HCT116 (cell line): ENCODE results near the gene ZNF503. TPM values are rescaled to one million over a fixed set of nuclear protein-coding genes. Genes with fewer than 3 reads are reported as not detected.

Source experiments
- ATAC-seq: fragments of 200-7000 bp; cut with Tn5 transposase; 2 replicates; pipeline ENCODE4 v1.9.1; 2020; ENCODE audit warnings: mild to moderate bottlenecking, moderate library complexity
- BruUV-seq: library from RNA; stranded (reverse); fragments of 400-500 nt; replicated peaks from 2 replicates; lab custom pipeline; 2021; lab: Mats Ljungman, UMichigan
- CTCF ChIA-PET: fragments of 300-600 bp; sonication (Branson Sonifier 250); formaldehyde crosslinking; loops from one replicate; lab custom pipeline; 2021; ENCODE audit warnings: antibody characterized with exemption; lab: Charles Lee
- POLR2A ChIA-PET: fragments of 300-600, 350-600 bp; sonication (Branson Sonifier 250); formaldehyde crosslinking; loops from one replicate; lab custom pipeline; 2021; ENCODE audit warnings: antibody characterized with exemption; lab: Charles Lee
- RAD21 ChIA-PET, 2 experiments: fragments of 300-600 bp; sonication (Branson Sonifier 250); formaldehyde crosslinking; loops; one replicate each; lab custom pipeline; 2023; ENCODE audit warnings: low total read pairs in 2 of 2; ENCODE audit not compliant: uncharacterized antibody in 2 of 2, unreplicated experiment in 2 of 2, low non-redundant PET in 1 of 2; lab: Charles Lee
- DNase-seq: peaks from one replicate; pipeline ENCODE4 v3.0.0-alpha.2; 2010; ENCODE audit warnings: low read depth, low spot score
- H2AFZ ChIP-seq: fragments of 200-600 bp; shearing (Covaris generic), sonication (generic); 2 replicates; pipeline ENCODE4 v1.6.1; 2017; ENCODE audit warnings: low read depth, mixed run types, mixed read lengths, antibody characterized with exemption, low read length; ENCODE audit not compliant: poor library complexity, severe bottlenecking
- H3K27ac ChIP-seq: 2 replicates; pipeline ENCODE4 v1.5.1; 2012; ENCODE audit warnings: low read depth, low read length
- H3K27me3 ChIP-seq: fragments of 200-600 bp; sonication (generic); 2 replicates; pipeline ENCODE4 v1.6.1; 2016; ENCODE audit warnings: mixed run types, low read length, mixed read lengths; ENCODE audit not compliant: insufficient read depth
- H3K36me3 ChIP-seq, 2 experiments: fragments of 200-500 bp in 1 of 2; fragments of 200-600 bp in 1 of 2; sonication (Bioruptor generic) in 1 of 2; sonication (generic) in 1 of 2; 2 replicates each; pipeline versions ENCODE4 v1.5.1 to v1.6.1; 2014 to 2016; ENCODE audit warnings: low read length in 2 of 2, inconsistent platforms in 1 of 2, mixed read lengths in 1 of 2, mixed run types in 1 of 2; ENCODE audit not compliant: insufficient read depth in 2 of 2, control insufficient read depth in 1 of 2
- H3K4me1 ChIP-seq, 2 experiments: fragments of 200-600 bp in 1 of 2; sonication (generic) in 1 of 2; 2 replicates each; pipeline versions ENCODE4 v1.5.1 to v1.6.1; 2012 to 2017; ENCODE audit warnings: low read length in 2 of 2, inconsistent platforms in 1 of 2, mild to moderate bottlenecking in 1 of 2, mixed read lengths in 1 of 2, mixed run types in 1 of 2, moderate library complexity in 1 of 2; ENCODE audit not compliant: insufficient read depth in 2 of 2, control insufficient read depth in 1 of 2
- H3K4me2 ChIP-seq: fragments of 200-600 bp; sonication (generic); 2 replicates; pipeline ENCODE4 v1.6.1; 2017; ENCODE audit warnings: mixed run types, low read length, mixed read lengths
- H3K4me3 ChIP-seq, 2 experiments: fragments of 200-600 bp in 1 of 2; sonication (generic) in 1 of 2; replicated peaks in 1 of 2; 2 replicates each; pipeline ENCODE4 v1.5.1; 2011 to 2016; ENCODE audit warnings: low read length in 2 of 2, control low read depth in 1 of 2, low read depth in 1 of 2, mild to moderate bottlenecking in 1 of 2, mixed read lengths in 1 of 2, mixed run types in 1 of 2
- H3K79me2 ChIP-seq: fragments of 200-600 bp; sonication (generic); 2 replicates; pipeline ENCODE4 v1.6.1; 2017; ENCODE audit warnings: mild to moderate bottlenecking, mixed run types, low read length, moderate library complexity, mixed read lengths; ENCODE audit not compliant: insufficient read depth
- H3K9ac ChIP-seq: fragments of 200-600 bp; sonication (generic); 2 replicates; pipeline ENCODE4 v1.6.1; 2016; ENCODE audit warnings: low read length, mixed read lengths
- H3K9me2 ChIP-seq: fragments of 200-600 bp; sonication (generic), shearing (Covaris generic); 2 replicates; pipeline ENCODE4 v1.6.1; 2017; ENCODE audit warnings: mixed run types, mild to moderate bottlenecking, moderate library complexity; ENCODE audit not compliant: insufficient read depth
- H3K9me3 ChIP-seq, 2 experiments: fragments of 200-500 bp in 1 of 2; fragments of 200-600 bp in 1 of 2; sonication (Bioruptor generic) in 1 of 2; sonication (generic) in 1 of 2; 2 replicates each; pipeline ENCODE4 v1.6.1; 2014 to 2017; ENCODE audit warnings: low read length in 2 of 2, mixed read lengths in 2 of 2, inconsistent platforms in 1 of 2, low read depth in 1 of 2, mild to moderate bottlenecking in 1 of 2, mixed run types in 1 of 2, moderate library complexity in 1 of 2; ENCODE audit not compliant: control insufficient read depth in 1 of 2, insufficient read depth in 1 of 2
- H4K20me1 ChIP-seq: fragments of 200-600 bp; sonication (generic), shearing (Covaris generic); 2 replicates; pipeline ENCODE4 v1.6.1; 2017; ENCODE audit warnings: mixed run types, mild to moderate bottlenecking, moderate library complexity; ENCODE audit not compliant: insufficient read depth
- CBX3 ChIP-seq: IDR thresholded peaks from 2 replicates; pipeline ENCODE4 v1.6.1; 2012; ENCODE audit warnings: low read depth
- ELF1 ChIP-seq: IDR thresholded peaks from 2 replicates; pipeline ENCODE4 v1.6.1; 2012; ENCODE audit warnings: low read depth, borderline replicate concordance
- EZH2phosphoT487 ChIP-seq: fragments of 200-600 bp; IDR thresholded peaks from 2 replicates; pipeline ENCODE4 v1.6.1; 2018; ENCODE audit warnings: antibody characterized with exemption, borderline replicate concordance
- JUND ChIP-seq: IDR thresholded peaks from 2 replicates; pipeline ENCODE4 v1.6.1; 2012
- POLR2A ChIP-seq: IDR thresholded peaks from 2 replicates; pipeline ENCODE4 v1.7.0; 2011; ENCODE audit warnings: borderline replicate concordance; ENCODE audit not compliant: insufficient read depth, insufficient read length; ENCODE audit errors: extremely low read depth
- POLR2AphosphoS5 ChIP-seq: IDR thresholded peaks from 2 replicates; pipeline ENCODE4 v1.6.1; 2011; ENCODE audit warnings: mild to moderate bottlenecking, low read depth, low read length, moderate library complexity
- RAD21 ChIP-seq: IDR thresholded peaks from 2 replicates; pipeline ENCODE4 v1.6.1; 2012; ENCODE audit warnings: low read depth, mild to moderate bottlenecking
- SRF ChIP-seq: IDR thresholded peaks from 2 replicates; pipeline ENCODE4 v1.6.1; 2012; ENCODE audit warnings: low read depth
- TCF7L2 ChIP-seq: IDR thresholded peaks from 2 replicates; pipeline ENCODE4 v1.7.0; 2011; ENCODE audit warnings: borderline replicate concordance, inconsistent platforms; ENCODE audit not compliant: insufficient read depth, insufficient read length; ENCODE audit errors: extremely low read depth
- ZNF274 ChIP-seq: fragments of 200-500 bp; sonication (Bioruptor generic); IDR thresholded peaks from 2 replicates; pipeline ENCODE4 v1.6.1; 2014; ENCODE audit warnings: mild to moderate bottlenecking, low read depth, low read length, inconsistent platforms
- intact Hi-C: fragments of 100-400 bp; cut with micrococcal nuclease; formaldehyde crosslinking; loops from 2 replicates; pipeline ENCODE4 v1.10.0; 2022
- total RNA-seq: library from RNA; stranded (reverse); gene quantifications from one replicate; pipeline ENCODE4 v1.2.1, GENCODE V29; 2021; ENCODE audit not compliant: unreplicated experiment
- TF ChIP-seq, protein P1 (sequence below): IDR thresholded peaks from 2 replicates; pipeline ENCODE4 v1.6.1; 2012
- TF ChIP-seq, protein P2 (sequence below): IDR thresholded peaks from 2 replicates; pipeline ENCODE4 v1.6.1; 2011; ENCODE audit warnings: mild to moderate bottlenecking, low read length, moderate library complexity; ENCODE audit not compliant: insufficient replicate concordance; ENCODE audit errors: extremely low read depth
- TF ChIP-seq, protein P3 (sequence below): IDR thresholded peaks from 2 replicates; pipeline ENCODE4 v1.6.1; 2012; ENCODE audit warnings: low read depth
- TF ChIP-seq, protein P4 (sequence below): IDR thresholded peaks from 2 replicates; pipeline ENCODE4 v1.6.1; 2012

ZNF503 gene
- total RNA-seq, 1 experiment from 2014 or later, result 30.4 TPM

DNA sequence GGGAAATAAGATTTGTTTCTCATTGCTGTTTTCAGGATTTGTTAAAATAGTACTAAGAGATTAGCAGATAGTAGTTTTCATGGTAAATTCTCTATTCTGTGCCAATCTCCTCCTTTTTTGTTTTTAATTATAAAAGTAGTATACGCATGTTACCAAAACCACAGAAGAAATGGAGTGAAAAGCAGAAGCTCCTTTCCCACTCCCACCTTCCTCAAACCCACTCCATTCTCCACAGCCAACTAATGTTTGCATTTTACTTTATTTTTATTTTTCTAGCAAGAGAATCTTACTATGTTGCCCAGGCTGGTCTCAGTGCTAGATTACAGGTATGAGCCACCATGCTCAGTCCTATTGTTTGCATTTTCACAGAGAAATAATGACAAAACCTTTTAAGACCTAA is 25.3 kb upstream of the ZNF503 start (continued):
- TF ChIP-seq, protein P1, sequence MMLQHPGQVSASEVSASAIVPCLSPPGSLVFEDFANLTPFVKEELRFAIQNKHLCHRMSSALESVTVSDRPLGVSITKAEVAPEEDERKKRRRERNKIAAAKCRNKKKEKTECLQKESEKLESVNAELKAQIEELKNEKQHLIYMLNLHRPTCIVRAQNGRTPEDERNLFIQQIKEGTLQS, result no peak
- no peak for TF ChIP-seq CBX3

DNA sequence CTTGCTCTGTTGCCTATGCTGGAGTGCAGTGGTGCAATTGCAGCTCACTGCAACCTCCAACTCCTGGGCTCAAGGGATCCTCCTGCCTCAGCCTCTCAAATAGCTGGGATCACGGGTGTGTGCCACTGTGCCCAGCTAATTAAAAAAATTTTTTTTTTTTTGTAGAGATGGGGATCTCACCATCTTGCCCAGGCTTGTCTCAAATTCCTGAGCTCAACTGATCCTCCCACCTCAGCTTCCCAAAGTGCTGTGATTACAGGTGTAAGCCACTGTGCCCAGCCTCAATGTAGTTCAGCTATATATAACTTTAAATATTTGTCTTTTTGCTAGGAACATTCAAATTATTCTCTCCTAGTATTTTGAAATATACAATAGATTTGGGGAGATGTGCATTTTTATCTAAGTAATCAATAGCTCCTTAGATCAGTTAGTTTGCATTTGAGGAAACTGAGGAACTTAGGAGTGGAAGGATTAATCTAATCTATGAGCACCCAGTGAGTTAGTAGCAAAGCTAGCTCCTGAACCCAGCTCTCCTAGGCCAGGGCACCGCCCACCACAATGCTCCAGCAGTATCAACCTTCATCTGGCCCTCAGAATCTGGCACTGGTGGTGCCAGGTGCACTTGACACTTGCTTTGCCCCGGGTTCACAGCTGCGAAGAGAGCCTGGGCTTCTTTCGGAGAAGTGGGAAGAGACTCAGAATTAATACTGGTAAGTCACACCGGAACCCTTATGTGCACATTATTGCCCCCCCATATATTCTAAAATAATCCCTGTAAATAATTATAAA is 23.9 kb upstream of the ZNF503 start:
- RAD21 ChIA-PET, result no interaction called here
- H3K9ac ChIP-seq, result no peak overlapping the region
- no peaks in the 10 kb centered on the region for H3K27me3 ChIP-seq
- H3K4me3 ChIP-seq, result no peak overlapping the region
- POLR2A ChIA-PET, result interaction anchor here (0.6 to 0.8 kb wide), 2 partner anchors 10 to 24 kb away, joined by 3 to 4 read pairs; partner anchors contain the start of gene ZNF503
- DNase-seq (no peak), ATAC-seq (no peak)
- TF ChIP-seq POLR2A (no peak), POLR2AphosphoS5 (no peak), ZNF274 (no peak), ELF1 (no peak), JUND (no peak), RAD21 (no peak), EZH2phosphoT487 (no peak), TCF7L2 (no peak), SRF (no peak)
- TF ChIP-seq, protein P1, result no peak
- TF ChIP-seq, protein P2, sequence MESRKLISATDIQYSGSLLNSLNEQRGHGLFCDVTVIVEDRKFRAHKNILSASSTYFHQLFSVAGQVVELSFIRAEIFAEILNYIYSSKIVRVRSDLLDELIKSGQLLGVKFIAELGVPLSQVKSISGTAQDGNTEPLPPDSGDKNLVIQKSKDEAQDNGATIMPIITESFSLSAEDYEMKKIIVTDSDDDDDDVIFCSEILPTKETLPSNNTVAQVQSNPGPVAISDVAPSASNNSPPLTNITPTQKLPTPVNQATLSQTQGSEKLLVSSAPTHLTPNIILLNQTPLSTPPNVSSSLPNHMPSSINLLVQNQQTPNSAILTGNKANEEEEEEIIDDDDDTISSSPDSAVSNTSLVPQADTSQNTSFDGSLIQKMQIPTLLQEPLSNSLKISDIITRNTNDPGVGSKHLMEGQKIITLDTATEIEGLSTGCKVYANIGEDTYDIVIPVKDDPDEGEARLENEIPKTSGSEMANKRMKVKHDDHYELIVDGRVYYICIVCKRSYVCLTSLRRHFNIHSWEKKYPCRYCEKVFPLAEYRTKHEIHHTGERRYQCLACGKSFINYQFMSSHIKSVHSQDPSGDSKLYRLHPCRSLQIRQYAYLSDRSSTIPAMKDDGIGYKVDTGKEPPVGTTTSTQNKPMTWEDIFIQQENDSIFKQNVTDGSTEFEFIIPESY, result no peak
- TF ChIP-seq, protein P3, sequence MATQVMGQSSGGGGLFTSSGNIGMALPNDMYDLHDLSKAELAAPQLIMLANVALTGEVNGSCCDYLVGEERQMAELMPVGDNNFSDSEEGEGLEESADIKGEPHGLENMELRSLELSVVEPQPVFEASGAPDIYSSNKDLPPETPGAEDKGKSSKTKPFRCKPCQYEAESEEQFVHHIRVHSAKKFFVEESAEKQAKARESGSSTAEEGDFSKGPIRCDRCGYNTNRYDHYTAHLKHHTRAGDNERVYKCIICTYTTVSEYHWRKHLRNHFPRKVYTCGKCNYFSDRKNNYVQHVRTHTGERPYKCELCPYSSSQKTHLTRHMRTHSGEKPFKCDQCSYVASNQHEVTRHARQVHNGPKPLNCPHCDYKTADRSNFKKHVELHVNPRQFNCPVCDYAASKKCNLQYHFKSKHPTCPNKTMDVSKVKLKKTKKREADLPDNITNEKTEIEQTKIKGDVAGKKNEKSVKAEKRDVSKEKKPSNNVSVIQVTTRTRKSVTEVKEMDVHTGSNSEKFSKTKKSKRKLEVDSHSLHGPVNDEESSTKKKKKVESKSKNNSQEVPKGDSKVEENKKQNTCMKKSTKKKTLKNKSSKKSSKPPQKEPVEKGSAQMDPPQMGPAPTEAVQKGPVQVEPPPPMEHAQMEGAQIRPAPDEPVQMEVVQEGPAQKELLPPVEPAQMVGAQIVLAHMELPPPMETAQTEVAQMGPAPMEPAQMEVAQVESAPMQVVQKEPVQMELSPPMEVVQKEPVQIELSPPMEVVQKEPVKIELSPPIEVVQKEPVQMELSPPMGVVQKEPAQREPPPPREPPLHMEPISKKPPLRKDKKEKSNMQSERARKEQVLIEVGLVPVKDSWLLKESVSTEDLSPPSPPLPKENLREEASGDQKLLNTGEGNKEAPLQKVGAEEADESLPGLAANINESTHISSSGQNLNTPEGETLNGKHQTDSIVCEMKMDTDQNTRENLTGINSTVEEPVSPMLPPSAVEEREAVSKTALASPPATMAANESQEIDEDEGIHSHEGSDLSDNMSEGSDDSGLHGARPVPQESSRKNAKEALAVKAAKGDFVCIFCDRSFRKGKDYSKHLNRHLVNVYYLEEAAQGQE, result no peak
- TF ChIP-seq, protein P4, sequence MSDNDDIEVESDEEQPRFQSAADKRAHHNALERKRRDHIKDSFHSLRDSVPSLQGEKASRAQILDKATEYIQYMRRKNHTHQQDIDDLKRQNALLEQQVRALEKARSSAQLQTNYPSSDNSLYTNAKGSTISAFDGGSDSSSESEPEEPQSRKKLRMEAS, result no peak
- no TSS peak for BruUV-seq
- CTCF ChIA-PET, result interaction anchor here (0.5 to 1.2 kb wide), 3 partner anchors 25 to 611 kb away, joined by 3 to 4 read pairs (median 3); no protein-coding TSS in a partner anchor
- peaks cover 16 to 26% of the 10 kb centered on the region in 2 experiments for H3K4me1 ChIP-seq
- H3K9me2 ChIP-seq, result no peaks in the 10 kb centered on the region
- H3K79me2 ChIP-seq, result no peaks in the 10 kb centered on the region
- no peak overlapping the region for H3K27ac ChIP-seq
- H2AFZ ChIP-seq, result no peak overlapping the region
- no peak overlapping the region for H3K4me2 ChIP-seq
- H3K36me3 ChIP-seq, result no peaks in the 10 kb centered on the region
- no peaks in the 10 kb centered on the region for H3K9me3 ChIP-seq
- intact Hi-C loops, result no loop called here
- no peaks in the 10 kb centered on the region for H4K20me1 ChIP-seq
